Stimulated activated CD4-positive, alpha-beta T cell treated with anti-CD3 and anti-CD28 coated beads, Interleukin-4, amount 100 ng/mL, for 48 hours (primary cell): ENCODE data around the gene ZNF649.
"Not testable (repeated sequence)": the region's sequence is repeated elsewhere in the genome, so short reads cannot be mapped to it uniquely, and the experiment has no call there.

Experiments used
- DNase-seq, 2 donors: peaks; one replicate each; pipeline ENCODE4 v3.0.0-alpha.2; 2020; ENCODE audit warnings: low read depth in 2 of 2

Gene ZNF649

GRCh38 chr19:51904331-51905165 lies at the start of gene ZNF649:
Gene ZNF649 (minus strand): TSS chr19:51905017. CDS start chr19:51900107, 4,910 bp downstream.
- peak; percentile 72 to 73 for DNase-seq

DNA sequence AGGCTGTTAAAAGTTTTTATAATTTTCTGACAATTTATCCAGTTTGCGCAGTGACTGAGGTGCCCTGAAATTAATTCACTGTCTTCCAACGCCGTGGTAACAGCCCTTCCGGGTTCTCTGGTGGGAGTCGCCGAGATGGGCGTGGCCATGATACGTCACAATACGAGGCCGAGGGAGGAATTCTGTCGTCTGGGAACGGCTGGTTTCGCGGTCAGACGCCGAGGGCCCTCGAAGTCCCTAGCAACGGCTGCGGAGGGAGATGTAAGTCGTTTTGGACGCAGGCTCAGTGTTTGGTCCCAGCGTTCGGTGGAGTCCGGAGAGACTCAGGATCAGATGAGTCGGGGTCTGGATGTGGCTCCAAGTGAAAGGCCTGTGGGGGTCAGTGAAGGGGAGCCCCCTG lies 44.2 kb upstream of the ZNF649 start:
- no peak for DNase-seq

- no peak for DNase-seq
These were observed 41.8 kb upstream of the ZNF649 start for GRCh38 chr19:51946602-51947001.

DNA sequence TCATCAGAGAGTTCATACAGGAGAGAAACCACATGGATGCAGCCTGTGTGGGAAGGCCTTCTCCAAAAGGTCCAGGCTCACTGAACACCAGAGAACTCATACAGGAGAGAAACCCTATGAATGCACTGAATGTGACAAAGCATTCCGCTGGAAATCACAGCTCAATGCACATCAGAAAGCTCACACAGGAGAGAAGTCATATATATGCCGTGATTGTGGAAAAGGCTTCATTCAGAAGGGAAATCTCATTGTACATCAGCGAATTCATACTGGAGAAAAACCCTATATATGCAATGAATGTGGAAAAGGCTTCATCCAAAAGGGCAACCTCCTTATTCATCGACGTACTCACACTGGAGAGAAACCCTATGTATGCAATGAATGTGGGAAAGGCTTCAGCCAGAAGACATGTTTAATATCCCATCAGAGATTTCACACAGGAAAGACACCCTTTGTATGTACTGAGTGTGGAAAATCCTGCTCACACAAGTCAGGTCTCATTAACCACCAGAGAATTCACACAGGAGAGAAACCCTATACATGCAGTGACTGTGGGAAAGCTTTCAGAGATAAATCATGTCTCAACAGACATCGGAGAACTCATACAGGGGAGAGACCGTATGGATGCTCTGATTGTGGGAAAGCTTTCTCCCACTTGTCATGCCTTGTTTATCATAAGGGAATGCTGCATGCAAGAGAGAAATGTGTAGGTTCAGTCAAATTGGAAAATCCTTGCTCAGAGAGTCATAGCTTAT lies 40.2 kb upstream of the ZNF649 start:
- no peak for DNase-seq

DNA sequence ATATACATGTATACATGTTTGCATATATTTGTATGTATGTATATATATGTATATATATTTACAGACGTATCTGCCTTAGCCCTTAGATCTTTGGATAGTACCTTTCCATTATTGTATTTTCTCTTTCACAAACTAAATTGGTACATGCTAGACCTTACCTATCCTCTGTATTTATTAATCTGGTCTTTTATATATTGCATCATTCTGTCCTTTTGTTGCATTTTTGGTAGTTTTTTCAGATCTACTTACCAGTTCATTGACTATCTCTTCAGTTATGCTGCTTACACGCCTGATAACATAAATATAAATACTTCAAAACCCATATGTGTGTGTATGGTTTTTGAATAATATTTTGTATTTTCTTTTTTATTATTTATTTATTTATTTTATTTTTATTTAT lies 34.1 kb upstream of the ZNF649 start:
- DNase-seq, result no peak

GRCh38 chr19:51931921-51932320 lies 27.1 kb upstream of the ZNF649 start:
- DNase-seq, result no peak

DNA sequence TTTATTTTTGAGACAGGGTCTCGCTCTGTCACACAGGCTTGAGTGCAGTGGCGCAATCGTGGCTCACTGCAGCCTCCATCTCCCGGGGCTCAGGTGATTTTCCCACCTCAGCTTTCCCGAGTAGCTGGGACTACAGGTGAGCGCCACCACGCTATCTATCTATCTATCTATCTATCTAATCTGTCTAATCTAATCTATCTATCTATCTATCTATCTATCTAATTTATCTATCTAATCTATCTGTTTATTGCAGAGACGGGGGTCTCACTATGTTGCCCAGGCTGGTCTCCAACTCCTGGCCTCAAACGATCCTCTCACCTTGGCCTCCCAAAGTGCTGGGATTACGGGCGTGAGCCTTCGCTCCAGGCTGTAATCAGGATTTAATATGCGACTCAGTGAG lies 23.0 kb upstream of the ZNF649 start:
- no peak for DNase-seq

DNA sequence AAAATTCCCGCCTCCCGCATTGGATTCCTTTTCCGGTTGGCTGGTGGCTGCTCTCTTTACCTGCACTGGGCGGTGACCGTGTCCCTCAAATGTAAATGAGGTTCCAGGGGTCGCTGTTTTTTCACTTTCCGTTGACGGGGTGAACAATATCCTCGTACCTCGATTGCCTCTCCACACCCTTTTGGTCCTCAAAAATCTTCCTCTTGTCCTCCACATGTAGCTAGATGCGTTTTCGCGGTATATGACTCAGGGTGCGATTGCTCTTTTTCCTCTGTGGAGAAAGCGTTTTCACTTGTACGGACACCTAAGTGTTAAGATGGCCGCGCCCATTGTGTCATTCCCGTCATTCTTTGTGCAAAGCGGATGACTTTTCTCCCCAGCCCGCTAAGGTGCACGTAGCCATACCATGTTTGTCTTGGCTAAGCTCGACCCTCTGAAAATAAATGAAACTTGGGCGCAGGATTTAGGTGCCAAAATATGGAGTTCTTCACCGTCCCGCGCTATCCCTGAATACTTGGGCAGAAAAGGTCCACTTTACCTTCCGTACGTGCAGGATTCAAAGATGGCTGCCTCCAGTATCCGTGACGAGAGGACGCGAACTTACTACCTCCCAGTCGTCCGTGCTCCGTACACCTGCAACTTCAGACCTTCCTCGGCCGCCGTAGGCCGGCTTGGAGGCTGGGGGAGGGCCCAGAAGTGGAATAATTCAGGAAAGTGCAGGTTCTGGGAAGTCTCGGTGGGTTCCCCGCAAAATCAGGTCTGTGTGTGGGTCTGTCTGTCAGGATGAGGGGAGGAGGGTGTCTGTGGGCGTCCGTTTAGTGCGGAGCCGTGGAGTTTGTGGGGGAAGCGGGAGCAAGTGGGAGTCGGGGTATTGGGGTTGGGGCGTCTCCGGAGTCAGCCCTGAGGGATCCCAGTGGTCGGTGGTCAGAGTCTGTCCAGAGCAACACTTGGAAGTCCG lies 22.2 kb upstream of the ZNF649 start, which contains the start of gene ZNF613:
Gene ZNF613 (plus strand): TSS at position 689 of the 958 bp plus-strand sequence. CDS start 8,749 bp downstream, outside the sequence.
- DNase-seq, result peak; percentile 72 to 76

DNA sequence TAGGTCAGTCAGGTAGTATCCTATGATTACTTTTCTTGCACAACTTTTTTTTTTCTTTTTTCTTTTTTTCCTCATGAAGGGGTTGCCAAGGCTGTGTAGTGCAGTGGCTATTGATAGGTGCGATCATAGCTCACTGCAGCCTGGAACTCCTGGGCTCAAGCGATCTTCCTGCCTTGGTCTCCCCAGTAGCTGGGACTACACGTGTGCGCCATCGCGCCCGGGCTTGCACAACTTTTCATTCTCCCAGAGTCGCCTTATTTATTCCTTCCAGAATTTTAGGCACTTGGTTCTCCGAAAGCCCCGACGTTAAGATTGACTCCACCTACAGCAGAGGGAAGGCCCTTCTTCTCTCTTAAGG lies 21.6 kb upstream of the ZNF649 start:
- DNase-seq, result no peak

GRCh38 chr19:51921949-51922348 lies 17.1 kb upstream of the ZNF649 start:
- no peak for DNase-seq

DNA sequence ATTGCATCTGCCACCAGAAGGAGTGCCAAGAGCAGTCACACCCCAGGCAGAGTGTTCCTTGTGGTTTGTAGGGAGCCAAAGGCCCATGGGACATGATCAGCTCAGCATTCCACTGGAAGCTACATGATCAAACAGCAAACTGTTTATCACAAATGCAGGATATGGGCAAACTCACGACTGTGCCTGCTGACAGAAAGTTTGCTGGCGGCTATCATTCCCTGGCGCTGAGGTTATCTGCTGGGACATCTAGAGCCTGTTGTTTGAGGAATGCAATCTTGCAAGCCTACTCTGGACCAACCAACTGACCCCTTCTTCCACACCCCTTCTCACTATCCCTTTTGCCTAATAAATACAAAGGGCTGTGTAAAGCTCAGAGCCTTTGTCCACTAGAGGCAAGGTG lies 14.8 kb upstream of the ZNF649 start:
- no peak for DNase-seq

DNA sequence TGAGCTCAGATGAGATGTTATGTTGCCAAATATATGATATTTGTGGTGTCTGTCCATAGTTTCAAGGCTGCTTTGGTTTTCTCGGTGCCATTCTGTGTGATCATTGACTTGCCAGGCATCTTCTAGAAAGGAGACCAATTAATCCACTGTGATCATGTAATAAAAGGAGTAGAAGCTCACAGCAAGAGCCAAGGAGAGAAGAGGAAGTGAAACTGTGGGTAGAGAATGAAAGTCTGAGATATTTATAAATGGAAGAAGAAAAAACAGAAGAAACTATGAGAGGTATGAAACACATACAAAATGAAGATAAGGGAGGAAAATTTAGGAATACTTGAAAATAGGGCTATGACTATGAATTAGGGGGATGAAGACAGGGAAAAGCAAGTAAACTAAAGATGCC lies 11.3 kb upstream of the ZNF649 start:
- DNase-seq, result no peak

- no peak for DNase-seq
These were observed 10.6 kb upstream of the ZNF649 start for GRCh38 chr19:51915324-51915867.

DNA sequence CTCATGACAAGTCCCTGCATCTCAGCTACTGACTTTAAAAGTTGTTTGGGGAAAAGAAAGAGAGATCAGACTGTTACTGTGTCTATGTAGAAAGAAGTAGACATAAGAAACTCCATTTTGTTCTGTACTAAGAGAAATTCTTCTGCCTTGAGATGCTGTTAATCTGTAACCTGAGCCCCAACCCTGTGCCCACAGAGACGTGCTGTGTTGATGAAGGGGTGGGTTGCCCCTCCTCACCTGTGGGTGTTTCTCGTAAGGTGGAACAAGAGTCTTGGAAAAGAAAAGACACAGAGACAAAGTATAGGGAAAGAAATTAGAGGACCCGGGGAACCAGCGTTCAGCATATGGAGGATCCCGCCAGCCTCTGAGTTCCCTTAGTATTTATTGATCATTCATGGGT lies 3.2 kb upstream of the ZNF649 start:
- not testable (repeated sequence) for DNase-seq

- not testable (repeated sequence) for DNase-seq
These were observed 1.3 kb upstream of the ZNF649 start for GRCh38 chr19:51906108-51906507.

- DNase-seq, result not testable (repeated sequence)
These were observed 822 bp upstream of the ZNF649 start for GRCh38 chr19:51905639-51906038.

- no peak for DNase-seq
These were observed 389 bp upstream of the ZNF649 start for GRCh38 chr19:51905206-51905605.

GRCh38 chr19:51903192-51903591 lies 1.6 kb downstream of the ZNF649 start:
- no peak for DNase-seq

GRCh38 chr19:51901860-51902259 lies 3.0 kb downstream of the ZNF649 start:
- no peak for DNase-seq

- DNase-seq, result no peak
These were observed 13.5 kb downstream of the ZNF649 start for GRCh38 chr19:51891193-51891747.

- DNase-seq, result no peak
These were observed 14.9 kb downstream of the ZNF649 start for GRCh38 chr19:51889934-51890333.
